Adrenal gland (tissue), 5 donors: ENCODE measurements around the gene NFATC2IP.

ENCODE experiments used
- CTCF ChIP-seq, 6 experiments: fragments of 450-650 bp in 4 of 6; fragments of 200-600 bp in 2 of 6; sonication (generic) in 1 of 6; IDR thresholded peaks; 1 replicate in 5 of 6; 2 replicates in 1 of 6; pipeline versions ENCODE4 v1.5.1 to v1.8.0; 2016 to 2021; ENCODE audit warnings: antibody characterized with exemption in 6 of 6, mild to moderate bottlenecking in 2 of 6, moderate library complexity in 1 of 6
- POLR2A ChIP-seq, 2 donors: fragments of 450-650 bp; IDR thresholded peaks; one replicate each; pipeline ENCODE4 v1.6.1; 2017; ENCODE audit warnings: antibody characterized with exemption in 2 of 2, mild to moderate bottlenecking in 2 of 2, moderate library complexity in 1 of 2
- donor health status: DM: no; HTN: no; CAD: no.

- no peak for TF ChIP-seq POLR2A (IDR thresholded peaks at IDR 0.05)
- no peak for TF ChIP-seq CTCF (IDR thresholded peaks at IDR 0.05)
Observed at GRCh38 chr16:28902909-28903308, 47.8 kb upstream of the NFATC2IP start.
